CD4-positive, alpha-beta T cell treated with Interleukin-6 for 4 hours (primary cell): ENCODE data around the gene CCNG1.
"Not testable (repeated sequence)": the region's sequence is repeated elsewhere in the genome, so short reads cannot be mapped to it uniquely, and the experiment has no call there.

Experiments
- DNase-seq: peaks from one replicate; pipeline ENCODE4 v3.0.0-alpha.2; 2020; ENCODE audit warnings: mixed read lengths

CCNG1 gene, protein sequence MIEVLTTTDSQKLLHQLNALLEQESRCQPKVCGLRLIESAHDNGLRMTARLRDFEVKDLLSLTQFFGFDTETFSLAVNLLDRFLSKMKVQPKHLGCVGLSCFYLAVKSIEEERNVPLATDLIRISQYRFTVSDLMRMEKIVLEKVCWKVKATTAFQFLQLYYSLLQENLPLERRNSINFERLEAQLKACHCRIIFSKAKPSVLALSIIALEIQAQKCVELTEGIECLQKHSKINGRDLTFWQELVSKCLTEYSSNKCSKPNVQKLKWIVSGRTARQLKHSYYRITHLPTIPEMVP

DNA sequence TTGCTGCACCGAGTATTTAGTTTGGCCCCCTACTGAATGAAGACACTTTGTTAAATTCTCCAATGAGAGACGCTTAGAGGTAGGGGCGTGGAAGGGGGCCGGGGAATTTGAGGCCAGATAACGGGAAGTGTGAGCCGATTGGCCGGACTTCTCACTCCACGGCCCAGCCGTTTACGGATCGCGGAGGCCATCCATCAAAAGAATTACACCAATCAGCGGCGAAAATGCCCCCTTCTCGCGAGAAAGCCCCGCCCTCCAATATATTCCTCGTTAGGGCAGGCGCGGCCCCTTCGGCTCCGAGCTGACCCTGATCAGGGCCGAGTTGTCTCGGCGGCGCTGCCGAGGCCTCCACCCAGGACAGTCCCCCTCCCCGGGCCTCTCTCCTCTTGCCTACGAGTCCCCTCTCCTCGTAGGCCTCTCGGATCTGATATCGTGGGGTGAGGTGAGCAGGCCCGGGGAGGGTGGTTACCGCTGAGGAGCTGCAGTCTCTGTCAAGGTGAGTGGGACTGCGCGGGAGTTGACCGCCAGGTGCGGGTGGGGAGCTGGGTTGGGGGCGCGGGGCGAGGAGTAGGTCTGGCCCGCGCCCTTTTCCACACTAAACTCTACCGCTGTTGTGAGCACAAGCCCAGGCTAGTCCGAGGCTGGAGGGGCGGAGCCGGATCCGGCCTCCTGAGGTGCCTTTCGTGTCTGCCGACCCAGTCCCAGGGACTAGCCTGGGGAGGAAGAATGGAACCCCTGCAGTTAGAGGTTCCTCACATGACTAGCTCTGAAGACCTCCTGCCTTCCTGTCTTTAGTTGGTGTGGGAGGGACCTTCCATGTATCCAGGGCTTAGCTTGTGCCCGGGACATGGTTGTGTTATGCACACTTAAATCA is at the start of gene CCNG1:
CCNG1 (plus strand) TSS at position 287 of the 874 bp plus-strand sequence. CDS start 1,662 bp downstream, outside the sequence.
- DNase-seq: peak; percentile 90

DNA sequence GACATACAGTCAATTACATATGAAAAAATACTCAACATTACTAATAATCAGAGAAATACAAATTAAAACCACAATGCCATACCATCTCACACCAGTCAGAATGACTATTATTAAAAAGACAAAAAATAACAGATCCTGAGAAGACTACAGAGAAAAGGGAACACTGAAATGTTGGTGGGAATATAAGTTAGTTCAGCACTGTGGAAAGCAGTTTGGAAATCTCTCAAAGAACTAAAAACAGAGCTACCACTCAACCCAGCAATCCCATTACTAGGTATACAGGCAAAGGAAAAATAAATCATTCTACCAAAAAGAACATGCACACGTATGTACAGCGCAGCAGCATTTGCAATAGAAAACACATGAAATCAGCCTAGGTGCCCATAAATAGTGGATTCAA is 41.6 kb upstream of the CCNG1 start:
- DNase-seq: no peak

DNA sequence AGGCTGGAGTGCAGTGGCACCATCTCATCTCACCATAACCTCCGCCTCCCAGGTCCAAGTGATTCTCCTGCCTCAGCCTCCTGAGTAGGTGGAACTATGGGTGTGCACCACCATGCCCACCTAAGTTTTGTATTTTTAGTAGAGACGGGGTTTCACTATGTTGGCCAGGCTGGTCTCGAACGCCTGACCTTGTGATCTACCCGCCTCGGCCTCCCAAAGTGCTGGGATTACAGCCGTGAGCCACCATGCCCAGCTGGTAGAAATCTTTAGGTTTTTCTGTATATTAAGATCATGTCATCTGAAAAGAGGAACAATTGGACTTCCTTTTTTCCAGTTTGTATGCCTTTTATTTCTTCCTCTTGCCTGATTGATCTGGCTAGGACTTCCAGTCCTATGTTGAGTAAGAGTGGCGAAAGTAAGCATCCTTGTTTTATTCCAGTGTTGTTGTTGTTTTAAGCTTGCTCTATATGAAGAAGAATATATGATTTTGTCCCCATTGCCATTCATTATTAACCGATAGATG is 40.5 kb upstream of the CCNG1 start:
- DNase-seq: not testable (repeated sequence)

DNA sequence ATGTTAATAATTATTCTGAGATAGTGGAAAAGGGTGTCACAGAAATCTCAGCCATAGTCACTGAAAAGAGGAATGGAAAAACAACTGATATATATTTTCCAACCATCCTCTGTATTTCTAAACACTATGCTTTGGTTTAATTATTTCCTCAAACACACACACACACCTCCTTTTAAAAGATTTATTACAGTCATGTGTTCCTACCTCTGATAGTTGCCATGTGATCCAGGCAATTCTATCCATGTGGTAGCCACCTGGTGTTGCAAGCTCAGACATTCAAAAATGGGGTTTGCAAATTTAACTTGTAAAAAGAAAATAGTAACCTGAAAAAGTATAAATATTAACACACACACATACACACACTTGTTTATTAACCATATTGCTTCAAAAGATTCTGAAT is 40.0 kb upstream of the CCNG1 start:
- no peak for DNase-seq

DNA sequence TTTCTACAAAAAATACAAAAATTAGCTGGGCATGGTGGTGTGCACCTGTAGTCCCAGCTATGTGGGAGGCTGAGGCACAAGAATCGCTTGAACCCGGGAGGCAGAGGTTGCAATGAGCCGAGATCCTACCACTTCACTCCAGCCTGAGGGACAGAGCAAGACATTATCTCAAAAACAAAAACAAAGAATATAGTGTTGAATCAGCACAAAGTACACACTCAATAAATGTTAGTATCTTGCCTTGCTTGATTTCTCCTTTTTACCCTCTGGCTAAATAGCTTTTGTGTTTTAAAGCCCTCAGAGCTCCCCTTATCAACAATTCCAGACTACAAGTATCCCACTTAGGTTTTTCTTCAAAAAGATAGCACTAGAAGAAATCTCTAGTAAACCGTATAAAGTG is 37.5 kb upstream of the CCNG1 start:
- no peak for DNase-seq

DNA sequence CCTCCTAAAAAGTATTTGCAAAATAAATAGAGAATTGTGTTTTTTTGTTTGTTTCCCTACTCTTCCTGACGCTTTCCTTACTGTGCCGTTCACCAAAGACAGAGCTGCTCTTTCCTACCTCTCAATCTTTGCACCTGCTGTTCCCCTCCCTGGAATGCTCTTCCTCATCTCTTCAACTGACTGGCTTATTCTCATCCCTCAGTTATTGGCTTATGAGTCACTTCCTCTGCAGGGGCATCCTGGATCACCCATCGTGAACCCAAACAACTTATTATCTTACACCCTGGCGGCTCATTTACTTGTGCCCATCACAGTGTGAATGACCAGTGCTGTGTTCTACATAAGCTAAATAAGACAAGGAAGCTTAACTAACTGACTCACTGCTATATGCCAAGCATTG is 36.1 kb upstream of the CCNG1 start:
- no peak for DNase-seq

DNA sequence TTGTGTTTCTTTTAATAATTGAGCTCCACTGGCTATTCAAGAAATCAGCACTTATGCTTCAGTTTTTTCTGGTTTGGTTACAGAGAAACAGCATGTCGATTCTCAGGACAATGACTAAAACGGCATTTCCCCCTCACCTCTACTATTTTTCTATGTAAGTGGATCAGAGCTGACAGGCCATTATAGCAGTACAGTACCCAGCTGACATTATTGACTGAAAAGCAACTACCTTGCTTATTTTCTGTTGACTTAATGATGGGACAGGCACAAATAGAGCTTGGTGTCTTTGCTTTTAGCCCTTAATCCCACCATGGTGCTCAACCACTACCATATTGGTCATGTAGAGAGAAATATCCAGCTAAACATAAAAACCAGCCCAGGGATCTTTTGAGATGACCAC is 35.4 kb upstream of the CCNG1 start:
- no peak for DNase-seq

DNA sequence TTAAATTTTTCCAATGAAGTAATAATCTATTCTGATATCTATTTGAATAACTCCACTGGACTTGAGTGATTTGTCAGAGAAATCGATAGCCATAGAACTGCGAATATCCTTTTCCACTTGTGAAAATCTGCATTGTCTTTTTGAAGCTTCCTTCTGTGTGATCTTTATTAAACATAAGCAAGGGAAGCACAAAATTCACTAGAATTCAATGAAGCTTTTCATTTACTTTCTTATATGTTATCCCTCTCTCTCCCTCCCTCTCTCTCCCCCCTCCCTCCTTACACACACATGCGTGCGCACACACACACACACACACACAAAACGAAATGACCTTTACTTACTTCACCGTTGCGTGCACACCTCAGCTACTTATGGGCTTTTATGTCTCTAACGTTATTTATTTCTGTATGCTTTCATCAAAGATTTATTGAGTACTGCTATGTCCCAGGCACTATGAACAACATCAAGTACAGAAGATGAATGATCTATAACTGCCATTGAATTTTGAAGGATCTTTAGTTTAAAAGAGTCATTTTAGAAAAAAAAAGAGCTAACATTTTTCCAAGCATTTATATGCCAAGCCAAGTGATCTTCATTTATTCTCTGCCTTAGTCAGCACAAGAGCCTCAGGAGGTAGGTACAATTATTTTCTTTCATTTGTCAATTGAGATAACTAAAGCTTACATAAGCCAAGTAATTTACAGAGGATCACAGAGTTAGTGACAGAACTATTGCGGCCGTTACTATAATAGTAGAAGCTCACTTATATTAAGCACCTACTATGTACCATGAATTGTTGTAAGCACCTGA is 32.8 kb upstream of the CCNG1 start:
- DNase-seq: no peak

DNA sequence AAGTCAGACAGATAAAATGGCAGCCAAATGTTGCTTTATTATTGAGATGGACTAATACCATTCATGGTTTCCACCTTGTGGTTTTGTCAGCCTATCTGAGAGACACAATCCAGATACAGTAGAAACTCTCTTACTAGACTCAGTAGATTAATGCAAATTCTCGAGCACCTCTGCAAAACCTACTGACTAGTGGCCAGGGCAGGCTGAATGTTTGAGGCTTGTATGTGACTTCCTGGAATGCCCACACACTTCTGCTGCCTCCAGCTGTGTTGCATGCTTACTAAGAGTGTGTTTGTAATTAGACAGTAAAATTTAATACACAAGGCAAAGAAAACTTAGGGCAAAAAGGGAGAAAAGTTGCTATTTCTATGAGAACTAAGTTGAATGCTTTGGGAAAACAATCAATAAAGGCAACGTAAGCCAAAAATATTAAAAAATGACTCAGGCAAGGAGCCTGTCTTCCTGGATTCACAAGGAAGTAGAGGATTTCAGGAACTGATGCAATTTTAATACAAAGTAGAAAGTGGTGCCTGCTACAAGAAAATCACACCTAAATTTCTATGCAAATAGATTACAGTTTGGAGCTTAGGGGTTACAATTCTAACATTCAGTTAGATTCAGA is 30.2 kb upstream of the CCNG1 start:
- DNase-seq: no peak

DNA sequence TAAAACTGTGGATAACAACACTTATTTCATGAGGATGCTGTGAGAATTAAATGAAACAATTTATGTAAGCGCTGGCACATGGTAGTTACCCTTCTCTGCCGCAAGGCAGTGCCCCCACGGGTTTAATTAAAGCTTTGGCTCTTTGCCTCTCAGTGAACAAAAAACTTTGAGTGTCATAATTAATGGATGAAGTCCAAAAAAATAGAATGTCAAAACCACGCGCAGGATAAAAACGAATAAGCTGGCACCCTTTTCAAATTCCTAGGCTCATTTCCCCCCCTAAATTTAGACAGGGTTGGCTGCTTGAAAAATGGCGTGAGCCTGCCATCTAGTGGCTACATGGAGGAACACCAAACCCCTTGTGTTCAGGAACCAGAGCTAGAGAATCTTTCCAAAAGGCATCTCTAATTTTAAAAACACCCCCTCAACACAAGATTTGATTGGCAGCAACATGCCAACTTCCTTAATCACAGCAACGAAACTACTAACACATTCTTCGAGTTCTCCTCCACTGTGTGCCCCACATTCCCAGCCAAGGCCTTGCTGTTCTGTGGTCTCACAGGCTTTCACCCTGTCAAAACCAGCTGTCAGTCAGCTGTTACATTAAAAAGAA is 29.0 kb upstream of the CCNG1 start:
- peak; percentile 70 for DNase-seq

DNA sequence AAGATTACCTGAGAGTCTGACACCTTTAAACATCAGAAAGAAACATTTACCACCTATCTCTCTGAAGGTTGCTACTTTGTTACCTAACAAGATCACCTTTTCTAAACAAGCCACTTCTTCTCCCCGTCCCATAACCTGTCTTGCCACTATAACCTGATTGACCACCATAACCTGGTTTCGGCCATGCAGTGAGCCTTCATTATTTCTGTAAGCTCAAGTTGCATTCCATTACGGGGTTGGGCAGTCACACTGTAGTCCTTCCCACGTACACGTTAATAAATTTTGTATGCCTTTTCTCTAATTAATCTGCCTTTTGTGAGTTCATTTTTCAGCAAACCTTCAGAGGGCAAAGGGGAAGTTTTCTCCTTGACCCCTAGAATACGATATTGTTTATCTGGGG is 28.0 kb upstream of the CCNG1 start:
- DNase-seq: no peak

DNA sequence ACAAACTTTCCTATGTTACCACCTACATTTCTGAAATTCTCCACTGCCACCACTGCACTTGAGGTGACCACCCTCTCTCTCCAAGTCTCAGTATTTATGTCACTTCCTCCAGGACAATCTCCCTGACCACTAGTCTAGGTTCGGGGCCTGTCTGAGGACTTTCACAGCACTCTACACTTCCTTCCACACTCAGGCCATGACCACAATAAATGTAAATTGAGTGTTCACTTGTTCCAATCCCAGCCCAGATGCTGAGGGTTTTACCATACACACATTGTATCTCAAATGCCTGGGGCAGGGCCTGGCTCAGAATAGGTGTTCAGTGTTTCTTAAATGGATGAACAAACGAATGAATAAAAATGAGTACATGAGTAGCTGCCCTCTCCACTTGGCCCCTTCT is 26.9 kb upstream of the CCNG1 start:
- DNase-seq: no peak

DNA sequence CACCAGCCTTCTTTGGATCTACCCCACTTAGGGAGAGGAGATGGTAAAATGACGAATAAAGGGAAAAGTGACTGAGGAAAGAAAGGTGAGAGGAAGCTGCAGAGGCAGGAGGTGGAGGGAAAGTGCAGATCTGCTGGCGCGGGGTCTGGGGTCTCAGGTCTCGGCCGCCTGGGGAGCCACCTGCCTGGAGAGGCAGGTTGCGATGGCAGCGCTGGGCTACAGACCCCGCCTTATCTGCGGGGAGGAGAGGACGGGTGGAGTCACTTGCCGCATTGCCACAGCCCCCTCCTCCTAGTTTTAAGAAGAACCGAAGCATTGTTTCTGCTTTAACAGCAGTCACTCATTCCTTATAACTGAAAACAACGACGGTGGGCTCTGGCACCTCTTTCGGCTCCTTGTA is 21.7 kb upstream of the CCNG1 start:
- not testable (repeated sequence) for DNase-seq

DNA sequence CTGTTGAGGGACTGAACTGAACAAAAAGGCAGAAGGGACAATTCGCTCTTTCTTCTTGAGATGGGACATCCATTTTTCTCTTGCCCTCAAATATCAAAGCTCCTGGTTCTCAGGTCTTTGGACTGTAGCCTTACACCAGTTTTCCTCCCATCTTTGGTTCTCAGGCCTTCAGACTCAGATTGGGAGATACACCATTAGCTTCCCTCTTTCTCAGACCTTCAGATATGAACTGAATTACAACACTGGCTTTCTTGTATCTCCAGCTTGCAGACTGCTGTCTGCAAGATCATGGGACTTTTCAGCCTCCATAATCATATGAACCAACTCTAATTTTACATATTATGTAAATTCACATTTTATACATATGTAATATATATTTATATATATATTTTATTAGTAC is 12.6 kb upstream of the CCNG1 start:
- no peak for DNase-seq

DNA sequence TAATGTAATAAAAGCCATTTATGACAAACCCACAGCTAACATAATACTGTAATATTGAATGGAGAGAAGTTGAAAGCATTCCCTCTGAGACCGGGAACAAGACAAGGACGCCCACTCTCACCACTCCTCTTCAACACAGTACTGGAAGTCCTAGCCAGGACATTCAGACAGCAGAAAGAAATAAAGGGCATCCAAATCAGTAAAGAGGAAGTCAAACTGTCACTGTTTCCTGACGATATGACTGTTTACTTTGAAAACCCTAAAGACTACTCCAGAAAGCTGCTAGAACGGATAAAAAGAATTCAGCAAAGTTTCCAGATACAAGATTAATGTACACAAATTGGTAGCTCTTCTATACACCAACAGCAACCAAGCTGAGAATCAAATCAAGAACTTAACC is 11.3 kb upstream of the CCNG1 start:
- not testable (repeated sequence) for DNase-seq

DNA sequence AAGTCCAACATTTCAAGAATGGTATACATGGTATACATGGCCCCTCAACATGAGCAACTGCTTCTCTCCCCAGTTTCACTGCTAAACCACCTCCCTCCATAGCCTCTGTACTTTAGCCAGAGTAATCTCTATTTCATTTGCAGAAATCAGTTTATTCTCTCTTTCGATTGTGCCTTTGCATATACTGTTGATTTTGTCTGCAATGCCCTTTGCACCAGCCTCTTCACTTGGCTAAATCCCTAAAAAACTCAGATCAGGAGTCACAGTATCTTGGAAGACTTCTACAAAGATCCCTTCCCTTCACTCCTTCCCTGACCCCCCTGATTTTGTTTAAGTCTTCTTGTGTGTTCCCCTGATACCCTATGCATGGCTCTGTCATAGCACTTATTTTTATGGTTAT is 4.9 kb upstream of the CCNG1 start:
- DNase-seq: no peak

DNA sequence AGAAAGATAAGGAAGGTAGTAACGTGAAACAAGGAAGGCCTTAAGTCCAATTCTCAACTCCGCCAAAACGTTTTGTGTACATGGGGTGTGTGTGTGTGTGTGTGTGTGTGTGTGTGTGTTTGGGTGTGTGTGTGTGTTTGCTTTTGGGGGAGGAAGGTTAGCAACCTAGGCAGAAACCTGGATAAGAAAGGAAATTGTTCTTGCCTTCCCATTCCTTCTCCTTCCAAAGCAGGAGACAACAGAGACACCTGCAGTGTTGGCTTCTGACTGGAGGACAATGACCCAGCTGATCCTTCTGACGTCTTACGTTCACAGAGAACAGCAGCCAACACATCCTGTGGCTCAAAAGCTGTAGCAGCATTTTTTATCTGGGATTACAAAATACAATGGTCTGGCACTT is 4.1 kb upstream of the CCNG1 start:
- DNase-seq: no peak

DNA sequence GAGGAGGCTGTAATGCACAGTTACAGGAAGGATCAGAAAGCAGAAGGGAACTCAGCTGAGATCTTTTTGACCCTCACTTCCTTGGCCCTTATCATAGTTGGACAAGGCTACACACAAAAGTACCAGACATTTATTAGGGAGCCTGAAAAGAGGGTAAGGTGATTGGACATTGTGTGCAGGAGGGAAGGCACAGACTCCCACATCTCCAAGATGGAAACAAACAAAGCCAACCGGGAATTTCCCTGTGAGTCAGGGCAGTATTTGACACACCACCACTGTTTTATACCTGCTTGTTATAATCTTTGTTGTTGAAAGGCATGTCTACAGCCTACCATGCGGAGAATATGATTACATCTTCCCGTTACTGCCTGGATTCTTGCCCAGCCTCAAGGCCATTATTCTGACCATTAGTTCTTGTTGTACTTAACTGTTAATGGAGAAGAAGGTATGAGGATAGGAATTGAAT is 3.0 kb upstream of the CCNG1 start:
- DNase-seq: peak; percentile 12

DNA sequence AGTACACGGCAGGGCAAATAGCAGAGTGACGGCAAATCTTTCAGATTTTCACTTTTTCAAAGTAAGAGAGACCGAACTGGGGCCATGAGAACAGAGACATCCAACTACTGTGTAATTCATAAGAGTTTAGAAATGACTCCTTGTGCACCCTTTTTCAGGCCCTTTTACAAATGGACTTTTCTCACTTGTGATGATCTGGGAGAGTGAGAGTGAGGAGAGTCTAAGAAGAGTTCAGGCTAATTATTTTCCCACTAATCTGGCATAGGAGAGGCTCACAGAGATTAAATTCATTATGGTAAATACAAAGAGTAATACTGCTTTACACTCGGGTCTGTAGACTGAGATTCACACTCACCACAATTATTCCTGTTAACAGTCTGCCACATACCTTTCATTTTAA is 880 bp upstream of the CCNG1 start:
- no peak for DNase-seq

DNA sequence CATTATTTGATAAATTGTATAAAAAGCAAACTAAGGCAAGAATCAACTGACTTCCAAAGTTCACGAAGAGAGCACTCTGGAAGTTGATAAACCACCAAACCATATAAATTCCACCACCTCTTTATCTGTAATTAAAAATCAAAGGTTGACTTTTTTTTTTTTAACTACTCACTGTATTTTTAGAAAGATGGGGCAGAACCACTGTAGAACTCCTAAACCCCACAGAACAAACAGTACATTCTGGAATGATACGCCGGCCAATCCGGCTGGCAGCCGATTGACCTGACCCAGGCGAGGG is 435 bp upstream of the CCNG1 start:
- DNase-seq: no peak

DNA sequence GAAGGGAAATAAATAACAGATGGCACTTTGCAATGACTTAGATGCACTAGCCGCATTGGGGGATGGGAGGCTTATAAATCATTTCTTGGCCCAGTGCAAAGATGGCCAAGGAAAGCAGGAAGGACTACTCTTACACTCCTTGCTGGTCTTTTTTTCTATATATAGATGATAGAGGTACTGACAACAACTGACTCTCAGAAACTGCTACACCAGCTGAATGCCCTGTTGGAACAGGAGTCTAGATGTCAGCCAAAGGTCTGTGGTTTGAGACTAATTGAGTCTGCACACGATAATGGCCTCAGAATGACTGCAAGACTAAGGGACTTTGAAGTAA is 1.7 kb downstream of the CCNG1 start:
- no peak for DNase-seq

DNA sequence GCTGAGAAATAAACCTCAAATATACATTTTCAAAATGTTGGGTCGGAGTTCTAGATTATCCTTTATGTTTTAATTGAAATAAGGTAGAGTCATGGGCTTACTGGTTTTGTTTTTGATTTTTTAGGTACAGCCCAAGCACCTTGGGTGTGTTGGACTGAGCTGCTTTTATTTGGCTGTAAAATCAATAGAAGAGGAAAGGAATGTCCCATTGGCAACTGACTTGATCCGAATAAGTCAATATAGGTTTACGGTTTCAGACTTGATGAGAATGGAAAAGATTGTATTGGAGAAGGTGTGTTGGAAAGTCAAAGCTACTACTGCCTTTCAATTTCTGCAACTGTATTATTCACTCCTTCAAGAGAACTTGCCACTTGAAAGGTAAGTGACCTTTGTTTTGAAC is 3.6 kb downstream of the CCNG1 start:
- DNase-seq: no peak

DNA sequence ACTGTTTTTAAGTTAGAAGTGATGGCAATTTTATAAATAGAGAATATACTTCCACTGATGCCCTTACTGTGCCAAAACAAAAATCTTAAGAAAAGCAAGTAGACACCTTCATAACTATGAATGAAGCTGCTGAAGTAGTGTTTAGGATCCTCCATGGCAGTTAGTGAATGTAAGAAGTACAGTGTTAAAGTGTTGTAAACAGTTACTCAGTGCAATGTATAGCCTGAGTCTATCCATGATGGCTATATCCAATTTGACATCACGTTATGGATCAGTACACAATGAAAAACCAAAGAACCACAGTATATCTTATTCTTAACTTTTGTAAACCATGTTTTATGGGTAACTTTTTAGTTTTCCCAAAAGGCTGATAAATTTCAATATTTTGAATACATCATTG is 7.1 kb downstream of the CCNG1 start:
- no peak for DNase-seq
